CD14-positive monocyte (primary cell): ENCODE results near the gene PRDM12. TPM values are rescaled to one million over a fixed set of nuclear protein-coding genes. Genes with fewer than 3 reads are reported as not detected.

ENCODE experiments used
- DNase-seq, 3 donors: peaks; one replicate each; pipeline ENCODE4 v3.0.0-alpha.2; 2011 to 2022
- H2AFZ ChIP-seq: 2 replicates; pipeline ENCODE4 v1.6.0; 2012; ENCODE audit warnings: mild to moderate bottlenecking, low read depth, low read length, inconsistent platforms; ENCODE audit not compliant: insufficient read depth, poor library complexity, severe bottlenecking
- H3K27ac ChIP-seq, 2 donors: 1 replicate in 1 of 2; 2 replicates in 1 of 2; pipeline ENCODE4 v1.5.1; 2012 to 2013; ENCODE audit warnings: low read length in 2 of 2, control low read depth in 1 of 2, inconsistent platforms in 1 of 2, low read depth in 1 of 2, mild to moderate bottlenecking in 1 of 2
- H3K27me3 ChIP-seq, 2 donors: one replicate each; pipeline versions ENCODE4 v1.6.0 to v1.6.1; 2011 to 2013; ENCODE audit warnings: low read length in 2 of 2; ENCODE audit not compliant: control insufficient read depth in 2 of 2, insufficient read depth in 2 of 2
- H3K36me3 ChIP-seq, 2 donors: replicated peaks in 1 of 2; 1 replicate in 1 of 2; 2 replicates in 1 of 2; pipeline versions ENCODE4 v1.5.1 to v1.6.1; 2012 to 2013; ENCODE audit warnings: low read length in 2 of 2, control low read depth in 1 of 2, inconsistent platforms in 1 of 2, mild to moderate bottlenecking in 1 of 2; ENCODE audit not compliant: insufficient read depth in 2 of 2, control insufficient read depth in 1 of 2
- H3K4me1 ChIP-seq, 2 donors: 1 replicate in 1 of 2; 2 replicates in 1 of 2; pipeline versions ENCODE4 v1.5.1 to v1.6.1; 2012 to 2013; ENCODE audit warnings: low read length in 2 of 2, control low read depth in 1 of 2, inconsistent platforms in 1 of 2, mild to moderate bottlenecking in 1 of 2, moderate library complexity in 1 of 2; ENCODE audit not compliant: insufficient read depth in 2 of 2, control insufficient read depth in 1 of 2
- H3K4me2 ChIP-seq: replicated peaks from 2 replicates; pipeline ENCODE3; 2012; ENCODE audit warnings: low read length, moderate library complexity, mild to moderate bottlenecking; ENCODE audit not compliant: poor library complexity, severe bottlenecking; ENCODE audit errors: extremely low read depth
- H3K4me3 ChIP-seq, 3 experiments: fragments of 200-600 bp in 1 of 3; sonication (generic) in 1 of 3; replicated peaks in 1 of 3; 1 replicate in 2 of 3; 2 replicates in 1 of 3; pipeline ENCODE4 v1.5.1; 2011 to 2013; ENCODE audit warnings: low read length in 3 of 3, mild to moderate bottlenecking in 3 of 3, control low read depth in 2 of 3, low read depth in 2 of 3, inconsistent platforms in 1 of 3, moderate library complexity in 1 of 3
- H3K79me2 ChIP-seq: 2 replicates; pipeline ENCODE4 v1.6.0; 2012; ENCODE audit warnings: mild to moderate bottlenecking, control low read depth, inconsistent platforms, low read length, moderate library complexity; ENCODE audit not compliant: insufficient read depth
- H3K9ac ChIP-seq: 2 replicates; pipeline ENCODE4 v1.6.0; 2017; ENCODE audit warnings: low read length, mild to moderate bottlenecking; ENCODE audit not compliant: insufficient read depth, poor library complexity, severe bottlenecking
- H3K9me3 ChIP-seq, 2 donors: replicated peaks in 1 of 2; 1 replicate in 1 of 2; 2 replicates in 1 of 2; pipeline versions ENCODE4 v1.5.1 to v1.6.1; 2012 to 2013; ENCODE audit warnings: low read length in 2 of 2, control low read depth in 1 of 2; ENCODE audit not compliant: control insufficient read depth in 1 of 2, insufficient read depth in 1 of 2
- H4K20me1 ChIP-seq: 2 replicates; pipeline ENCODE4 v1.6.0; 2012; ENCODE audit warnings: mild to moderate bottlenecking, low read length, control low read depth, moderate library complexity; ENCODE audit not compliant: insufficient read depth
- H3K27ac Mint-ChIP-seq, 7 donors: one replicate each; pipeline ENCODE4 v1.8.0; 2020; ENCODE audit warnings: mild to moderate bottlenecking in 7 of 7, mixed read lengths in 7 of 7, moderate library complexity in 6 of 7, inconsistent platforms in 2 of 7
- H3K27me3 Mint-ChIP-seq, 3 donors: one replicate each; pipeline ENCODE4 v1.8.0; 2021 to 2022; ENCODE audit warnings: low read depth in 3 of 3, mild to moderate bottlenecking in 3 of 3, mixed read lengths in 3 of 3, moderate library complexity in 3 of 3, inconsistent platforms in 1 of 3
- H3K36me3 Mint-ChIP-seq, 2 donors: one replicate each; pipeline ENCODE4 v1.8.0; 2020; ENCODE audit warnings: mixed read lengths in 2 of 2, inconsistent platforms in 1 of 2, mild to moderate bottlenecking in 1 of 2
- H3K4me1 Mint-ChIP-seq: one replicate; pipeline ENCODE4 v1.8.0; 2020; ENCODE audit warnings: mild to moderate bottlenecking, mixed read lengths
- H3K4me3 Mint-ChIP-seq, 2 donors: one replicate each; pipeline ENCODE4 v1.8.0; 2020; ENCODE audit warnings: mild to moderate bottlenecking in 2 of 2, mixed read lengths in 2 of 2, moderate library complexity in 1 of 2
- H3K9me3 Mint-ChIP-seq, 7 donors: one replicate each; pipeline ENCODE4 v1.8.0; 2020 to 2022; ENCODE audit warnings: mixed read lengths in 7 of 7, mild to moderate bottlenecking in 6 of 7, moderate library complexity in 6 of 7, inconsistent platforms in 2 of 7
- WGBS: methylation state at CpG from one replicate; pipeline ENCODE4 v1.1.5; 2013; ENCODE audit warnings: missing lambda C conversion rate; ENCODE audit not compliant: insufficient coverage; 5-methylcytosine and 5-hydroxymethylcytosine counted together
- intact Hi-C, 2 donors: fragments of 100-400 bp; cut with micrococcal nuclease; formaldehyde crosslinking; loops; one replicate each; pipeline versions ENCODE4 v1.15.0 to v1.15.1; 2023
- polyA plus RNA-seq, 3 donors: library from polyadenylated mRNA; depleted of rRNA in 1 of 3; unstranded in 2 of 3; stranded (reverse) in 1 of 3; fragments of 300-500 nt in 2 of 3; fragments of >200 nt in 1 of 3; fragmentation: Illumina TruSeq in 2 of 3; gene quantifications; 1 replicate in 2 of 3; 2 replicates in 1 of 3; pipeline ENCODE4 v1.2.3, GENCODE V29; 2012 to 2021
- TF ChIP-seq, protein P1 (sequence below): fragments of 200-600 bp; IDR thresholded peaks from one replicate; pipeline ENCODE4 v1.8.0; 2022; ENCODE audit warnings: antibody characterized with exemption, mild to moderate bottlenecking

PRDM12 gene
- polyA plus RNA-seq, 3 donors, result 0.08 TPM; not detected in 2

- no peaks in the 10 kb centered on the region for H3K36me3 ChIP-seq
- H3K4me1 ChIP-seq, result peaks cover 16 to 17% of the 10 kb centered on the region in 2 donors
Measured at GRCh38 chr9:130689572-130689936, 25.2 kb downstream of the PRDM12 start.

DNA sequence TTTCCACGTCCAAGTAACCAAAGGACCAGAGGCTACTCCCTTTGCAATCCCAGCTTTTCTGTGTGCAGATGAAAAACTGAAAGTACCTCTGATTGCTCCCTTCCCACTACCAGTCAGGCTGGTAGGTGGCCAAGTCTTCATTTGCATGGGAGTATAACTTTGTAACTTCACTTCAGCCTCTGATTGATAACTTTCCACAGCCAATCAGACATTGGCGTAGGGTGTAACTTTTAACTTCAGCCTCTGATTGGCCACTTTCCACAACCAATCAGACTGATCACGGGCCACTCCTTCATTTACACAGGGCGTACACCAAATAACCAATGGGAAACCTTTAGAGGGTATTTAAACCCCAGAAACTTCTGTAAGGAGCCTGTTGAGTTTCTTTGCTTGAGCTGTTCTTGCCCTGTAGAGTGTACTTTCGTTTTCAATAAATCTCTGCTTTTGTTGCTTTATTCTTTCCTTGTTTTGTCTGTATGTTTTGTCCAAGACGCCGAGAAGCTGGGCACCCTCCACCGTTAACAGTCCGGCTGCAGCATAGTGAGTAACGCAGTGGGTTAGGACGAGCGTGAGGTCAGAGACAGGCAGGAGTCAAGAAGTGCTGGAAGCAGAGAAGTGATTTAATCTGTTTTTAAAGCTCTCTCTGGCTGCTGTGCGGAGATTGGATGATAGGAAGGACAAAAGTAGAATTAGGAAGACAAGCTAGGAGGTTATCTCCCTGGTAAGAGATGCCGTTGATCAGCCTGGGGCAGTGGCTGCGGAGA is 25.7 kb downstream of the PRDM12 start:
- Histone ChIP-seq H3K27ac (no peak overlapping the region), H3K9me3 (peaks cover 2 to 6% of the 10 kb centered on the region in 2 donors), H4K20me1 (no peaks in the 10 kb centered on the region), H3K4me3 (no peak overlapping the region), H3K9ac (no peak overlapping the region), H3K79me2 (peaks cover 16% of the 10 kb centered on the region), H3K27me3 (peaks cover 0 to 9% of the 10 kb centered on the region in 2 donors), H3K36me3 (peaks cover 0 to under 1% of the 10 kb centered on the region in 2 donors), H2AFZ (peak overlapping the region; percentile 13), H3K4me2 (no peak overlapping the region), H3K4me1 (peaks cover 20 to 22% of the 10 kb centered on the region in 2 donors)
- H3K9me3 Mint-ChIP-seq, result peaks cover 0 to 13% (median 8%) of the 10 kb centered on the region in 7 donors
- intact Hi-C loops, result loop anchor here in 1 of 2 donors (5.0 kb wide), 1 partner anchor 437 kb away; the partner anchor contains the start of gene NUP214
- H3K27me3 Mint-ChIP-seq, result peaks cover 10 to 25% (median 21%) of the 10 kb centered on the region in 3 donors
- no peak for DNase-seq
- peaks cover 0 to under 1% of the 10 kb centered on the region in 2 donors for H3K36me3 Mint-ChIP-seq
- TF ChIP-seq, protein P1, sequence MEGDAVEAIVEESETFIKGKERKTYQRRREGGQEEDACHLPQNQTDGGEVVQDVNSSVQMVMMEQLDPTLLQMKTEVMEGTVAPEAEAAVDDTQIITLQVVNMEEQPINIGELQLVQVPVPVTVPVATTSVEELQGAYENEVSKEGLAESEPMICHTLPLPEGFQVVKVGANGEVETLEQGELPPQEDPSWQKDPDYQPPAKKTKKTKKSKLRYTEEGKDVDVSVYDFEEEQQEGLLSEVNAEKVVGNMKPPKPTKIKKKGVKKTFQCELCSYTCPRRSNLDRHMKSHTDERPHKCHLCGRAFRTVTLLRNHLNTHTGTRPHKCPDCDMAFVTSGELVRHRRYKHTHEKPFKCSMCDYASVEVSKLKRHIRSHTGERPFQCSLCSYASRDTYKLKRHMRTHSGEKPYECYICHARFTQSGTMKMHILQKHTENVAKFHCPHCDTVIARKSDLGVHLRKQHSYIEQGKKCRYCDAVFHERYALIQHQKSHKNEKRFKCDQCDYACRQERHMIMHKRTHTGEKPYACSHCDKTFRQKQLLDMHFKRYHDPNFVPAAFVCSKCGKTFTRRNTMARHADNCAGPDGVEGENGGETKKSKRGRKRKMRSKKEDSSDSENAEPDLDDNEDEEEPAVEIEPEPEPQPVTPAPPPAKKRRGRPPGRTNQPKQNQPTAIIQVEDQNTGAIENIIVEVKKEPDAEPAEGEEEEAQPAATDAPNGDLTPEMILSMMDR, result no peak
- 86% methylated on average over 13 of the region's 15 CpGs for WGBS
- H3K4me3 Mint-ChIP-seq, result peak overlapping the region in 1 of 2 donors; percentile 46
- no peak overlapping the region for H3K27ac Mint-ChIP-seq
- H3K4me1 Mint-ChIP-seq, result peaks cover 29% of the 10 kb centered on the region

More at GRCh38 chr9:130689572-130689936, 25.2 kb downstream of the PRDM12 start:
- Histone ChIP-seq H4K20me1 (no peaks in the 10 kb centered on the region), H3K4me3 (no peak overlapping the region), H3K27me3 (peaks cover 0 to 10% of the 10 kb centered on the region in 2 donors), H2AFZ (peak overlapping the region; percentile 13), H3K4me2 (no peak overlapping the region), H3K9me3 (peaks cover 8 to 10% of the 10 kb centered on the region in 2 donors), H3K79me2 (peaks cover 11% of the 10 kb centered on the region), H3K27ac (no peak overlapping the region), H3K9ac (no peak overlapping the region)
- peaks cover 12 to 27% (median 21%) of the 10 kb centered on the region in 3 donors for H3K27me3 Mint-ChIP-seq
- no peak for DNase-seq
- intact Hi-C loops, result no loop called here
- peaks cover 23% of the 10 kb centered on the region for H3K4me1 Mint-ChIP-seq
- peaks cover 0 to 16% (median 11%) of the 10 kb centered on the region in 7 donors for H3K9me3 Mint-ChIP-seq
- no CpG with 5 or more reads among the region's 1 CpG for WGBS
- H3K36me3 Mint-ChIP-seq, result no peaks in the 10 kb centered on the region
- TF ChIP-seq, protein P1, result no peak
- H3K4me3 Mint-ChIP-seq, result no peak overlapping the region
- no peak overlapping the region for H3K27ac Mint-ChIP-seq
